ENCODE measurements around the gene OSBPL2. TPM values are rescaled to one million over a fixed set of nuclear protein-coding genes. Genes with fewer than 3 reads are reported as not detected.
A peak's percentile ranks its signal among the peaks of the same experiment; 100 is the strongest.

Gene OSBPL2
- total and polyA plus RNA-seq, 5 donors, result 20.0 to 61.6 (median 44.4) TPM

DNA sequence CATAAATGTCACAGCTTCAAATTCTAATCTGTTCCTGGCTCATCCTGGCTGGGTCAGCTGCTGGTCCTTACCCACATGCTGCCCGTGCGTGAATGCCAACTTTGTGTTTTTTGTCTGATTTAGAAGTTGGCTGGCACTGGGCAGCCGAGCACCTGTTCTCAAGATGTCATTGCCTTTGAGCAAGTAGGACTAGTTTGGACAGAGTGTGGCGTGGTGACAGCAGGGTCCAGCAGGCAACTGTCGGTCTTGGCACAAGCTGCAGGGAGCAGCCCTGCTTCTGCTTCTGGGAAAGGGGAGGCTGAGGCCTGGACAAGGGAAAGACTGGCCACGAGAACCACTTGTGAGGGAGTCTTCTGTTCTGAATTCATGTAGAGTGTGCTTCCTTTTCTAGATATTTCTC is 38.1 kb downstream of the OSBPL2 start:
- DNase-seq, result peak in 1 of 3 donors; percentile 42

GRCh38 chr20:62277253-62277652 is 38.9 kb downstream of the OSBPL2 start:
- Histone ChIP-seq H3K4me1 (ENCODE audit: control insufficient read depth, insufficient read depth, low read length) (no peaks in the 10 kb centered on the region), H3K27me3 (ENCODE audit: control insufficient read depth, insufficient read depth) (no peaks in the 10 kb centered on the region), H3K27ac (ENCODE audit: low read length) (no peak overlapping the region), H3K4me3 (ENCODE audit: low read length) (no peak overlapping the region), H3K9me3 (ENCODE audit: control insufficient read depth, low read length) (no peaks in the 10 kb centered on the region)
- ATAC-seq, result peak in 1 of 2 donors; percentile 28
- intact Hi-C loops (cut with DNase I), result no loop called here
- DNase-seq, result peak in 1 of 3 donors; percentile 59
- 61% methylated on average over 13 of the region's 13 CpGs for WGBS

More for the DNA sequence above, 38.1 kb downstream of the OSBPL2 start:
- 60% methylated on average over 6 of the region's 6 CpGs for WGBS
- no peaks in the 10 kb centered on the region for H3K9me3 ChIP-seq (ENCODE audit: control insufficient read depth, low read length)
- peak overlapping the region; percentile 3 for H3K27ac ChIP-seq (ENCODE audit: low read length)
- ATAC-seq, result peak; percentile 28 to 54
- intact Hi-C loops (cut with DNase I), result no loop called here
- no peaks in the 10 kb centered on the region for H3K4me1 ChIP-seq (ENCODE audit: control insufficient read depth, insufficient read depth, low read length)
- no peak overlapping the region for H3K4me3 ChIP-seq (ENCODE audit: low read length)
- H3K27me3 ChIP-seq (ENCODE audit: control insufficient read depth, insufficient read depth), result no peaks in the 10 kb centered on the region

DNA sequence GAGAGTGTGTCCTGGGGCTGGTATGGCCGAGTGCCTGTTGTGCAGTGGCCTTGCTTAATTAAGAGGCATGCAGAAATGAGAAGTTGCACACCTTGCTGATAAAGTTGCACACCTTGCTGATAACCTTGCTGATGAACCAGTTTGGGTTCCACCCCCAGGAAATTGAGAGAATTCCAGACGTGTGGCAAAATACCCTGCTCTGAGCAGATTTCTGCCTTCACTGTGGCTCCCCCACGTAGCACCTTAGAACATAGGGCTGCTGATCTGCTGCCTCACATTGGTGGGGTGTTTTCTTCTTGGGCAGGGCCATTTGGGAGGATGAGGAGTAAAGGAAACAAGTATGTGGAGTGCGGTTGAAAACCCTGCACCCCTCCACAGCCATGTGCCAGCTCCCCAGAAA is 42.0 kb downstream of the OSBPL2 start:
- ATAC-seq (no peak), DNase-seq (peak in 1 of 3 donors; percentile 10)
- Histone ChIP-seq H3K9me3 (ENCODE audit: control insufficient read depth, low read length) (no peaks in the 10 kb centered on the region), H3K4me3 (ENCODE audit: low read length) (no peak overlapping the region), H3K27me3 (ENCODE audit: control insufficient read depth, insufficient read depth) (no peaks in the 10 kb centered on the region), H3K4me1 (ENCODE audit: control insufficient read depth, insufficient read depth, low read length) (peaks cover 2% of the 10 kb centered on the region), H3K27ac (ENCODE audit: low read length) (no peak overlapping the region)
- 82% methylated on average over 4 of the region's 4 CpGs for WGBS
- intact Hi-C loops (cut with DNase I), result loop anchor here in 1 of 4 donors (10.0 kb wide), 1 partner anchor 96 kb away; the partner anchor contains the start of gene MTG2

DNA sequence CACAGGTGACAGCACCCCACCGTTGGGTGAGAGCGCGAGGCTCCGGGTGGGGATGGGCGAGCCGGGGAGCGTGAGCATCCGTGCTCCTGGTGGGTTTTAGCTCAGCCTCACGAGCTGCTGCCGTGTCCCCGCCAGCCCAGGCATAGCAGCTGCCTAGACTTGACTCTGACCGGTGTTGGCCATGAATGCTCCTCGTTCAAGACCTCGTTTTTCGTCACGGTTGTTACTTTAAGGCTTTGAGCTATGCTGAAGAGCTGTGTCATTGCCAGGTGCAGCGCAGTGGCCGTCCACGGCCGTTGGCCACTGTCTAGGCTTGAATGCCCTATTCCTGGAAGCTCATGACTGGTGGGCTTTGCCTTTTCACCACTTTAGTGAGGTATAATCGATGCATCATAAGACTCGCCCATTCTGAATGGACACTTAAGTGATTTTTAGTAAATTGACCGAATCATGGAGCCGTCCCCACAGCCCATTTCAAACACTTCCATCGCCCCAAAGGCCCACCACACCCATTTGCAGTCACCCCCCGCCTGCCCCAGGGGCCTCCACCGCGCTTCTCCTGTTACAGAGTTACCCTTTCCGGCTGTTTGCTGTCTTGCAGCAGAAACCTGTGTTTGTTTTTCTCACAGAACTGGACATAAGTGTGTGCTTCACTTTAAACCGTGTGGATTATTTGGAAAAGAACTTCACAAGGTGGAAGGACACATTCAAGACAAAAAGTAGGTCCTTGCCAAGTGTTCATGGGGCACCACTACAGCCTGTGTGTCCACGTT is 43.0 kb downstream of the OSBPL2 start:
- intact Hi-C loops (cut with DNase I), result loop anchor here in 1 of 4 donors (10.0 kb wide), 1 partner anchor 97 kb away; the partner anchor contains the start of gene MTG2
- Histone ChIP-seq H3K4me1 (ENCODE audit: control insufficient read depth, insufficient read depth, low read length) (peaks cover 6% of the 10 kb centered on the region), H3K9me3 (ENCODE audit: control insufficient read depth, low read length) (no peaks in the 10 kb centered on the region), H3K27ac (ENCODE audit: low read length) (no peak overlapping the region), H3K4me3 (ENCODE audit: low read length) (no peak overlapping the region), H3K27me3 (ENCODE audit: control insufficient read depth, insufficient read depth) (no peaks in the 10 kb centered on the region)
- WGBS, result 95% methylated on average over 31 of the region's 31 CpGs
- DNase-seq (peak in 1 of 3 donors; percentile 40), ATAC-seq (no peak)

- H3K27me3 ChIP-seq (ENCODE audit: control insufficient read depth, insufficient read depth), result no peaks in the 10 kb centered on the region
- no peak for ATAC-seq
- H3K27ac ChIP-seq (ENCODE audit: low read length), result no peak overlapping the region
- intact Hi-C loops (cut with DNase I), result loop anchor here in 1 of 4 donors (10.0 kb wide), 1 partner anchor 97 kb away; the partner anchor contains the start of gene MTG2
- H3K4me1 ChIP-seq (ENCODE audit: control insufficient read depth, insufficient read depth, low read length), result peaks cover 7% of the 10 kb centered on the region
- H3K9me3 ChIP-seq (ENCODE audit: control insufficient read depth, low read length), result no peaks in the 10 kb centered on the region
- H3K4me3 ChIP-seq (ENCODE audit: low read length), result no peak overlapping the region
- WGBS, result 89% methylated on average over 7 of the region's 7 CpGs
- no peak for DNase-seq
Measured at GRCh38 chr20:62282103-62282502, 43.8 kb downstream of the OSBPL2 start.

- intact Hi-C loops (cut with DNase I), result loop anchor here in 1 of 4 donors (10.0 kb wide), 1 partner anchor 98 kb away; the partner anchor contains the start of gene MTG2
- H3K27me3 ChIP-seq (ENCODE audit: control insufficient read depth, insufficient read depth), result no peaks in the 10 kb centered on the region
- DNase-seq (peak; percentile 66 to 86 (median 75)), ATAC-seq (peak; percentile 43 to 64)
- WGBS, result 57% methylated on average over 16 of the region's 16 CpGs
- H3K9me3 ChIP-seq (ENCODE audit: control insufficient read depth, low read length), result no peaks in the 10 kb centered on the region
- peaks cover 7% of the 10 kb centered on the region for H3K4me1 ChIP-seq (ENCODE audit: control insufficient read depth, insufficient read depth, low read length)
- H3K4me3 ChIP-seq (ENCODE audit: low read length), result no peak overlapping the region
- H3K27ac ChIP-seq (ENCODE audit: low read length), result peak overlapping the region; percentile 77
Measured at GRCh38 chr20:62282877-62283503, 44.7 kb downstream of the OSBPL2 start.

DNA sequence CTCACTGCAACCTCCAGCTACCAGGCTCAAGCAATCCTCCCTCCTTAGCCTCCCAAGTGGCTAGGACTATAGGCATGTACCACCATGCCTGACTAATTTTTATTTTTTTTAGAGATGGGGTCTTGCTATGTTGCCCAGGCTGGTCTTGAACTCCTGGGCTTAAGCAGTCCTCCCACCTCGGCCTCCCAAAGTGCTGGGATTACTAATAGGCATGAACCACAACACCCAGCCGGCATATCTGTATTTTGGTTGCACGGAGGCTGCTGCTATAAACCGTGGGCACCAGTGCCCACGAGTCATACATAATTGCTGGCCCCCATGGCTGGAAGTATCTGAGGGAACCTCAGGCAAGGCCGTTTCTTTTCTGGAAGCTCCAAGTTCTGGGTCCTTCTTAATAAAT is 46.1 kb downstream of the OSBPL2 start:
- peak in 1 of 3 donors; percentile 30 for DNase-seq
- ATAC-seq, result no peak
- 91% methylated on average over 6 of the region's 6 CpGs for WGBS
- Histone ChIP-seq H3K4me3 (ENCODE audit: low read length) (no peak overlapping the region), H3K4me1 (ENCODE audit: control insufficient read depth, insufficient read depth, low read length) (peaks cover 7% of the 10 kb centered on the region), H3K27ac (ENCODE audit: low read length) (no peak overlapping the region), H3K9me3 (ENCODE audit: control insufficient read depth, low read length) (no peaks in the 10 kb centered on the region), H3K27me3 (ENCODE audit: control insufficient read depth, insufficient read depth) (no peaks in the 10 kb centered on the region)
- intact Hi-C loops (cut with DNase I), result loop anchor here in 1 of 4 donors (10.0 kb wide), 1 partner anchor 100 kb away; the partner anchor contains the start of gene MTG2

DNA sequence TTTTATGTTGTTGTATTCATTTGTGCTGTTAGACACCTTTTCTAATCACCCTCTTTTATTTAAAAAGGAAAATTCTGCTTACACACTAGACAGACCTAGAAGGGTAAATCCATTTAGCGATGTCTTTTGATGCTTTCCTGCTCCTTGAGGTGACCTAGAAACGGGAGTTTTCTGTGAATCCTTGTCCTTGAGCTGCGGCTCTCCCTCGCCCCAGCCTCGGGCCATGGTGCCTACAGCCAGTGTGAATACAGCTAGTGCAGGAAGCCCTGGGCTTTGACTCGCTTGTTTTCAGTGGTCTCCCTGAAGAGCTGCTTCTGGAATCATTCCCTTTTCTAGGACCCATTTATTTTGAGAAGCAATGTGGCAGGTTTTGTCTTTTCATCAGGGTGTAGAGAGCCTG is 46.8 kb downstream of the OSBPL2 start:
- intact Hi-C loops (cut with DNase I), result loop anchor here in 1 of 4 donors (10.0 kb wide), 1 partner anchor 100 kb away; the partner anchor contains the start of gene MTG2
- WGBS, result 75% methylated on average over 6 of the region's 6 CpGs
- ATAC-seq, result no peak

GRCh38 chr20:62285722-62286121 is 47.4 kb downstream of the OSBPL2 start:
- 46% methylated on average over 23 of the region's 23 CpGs for WGBS
- Histone ChIP-seq H3K27me3 (ENCODE audit: control insufficient read depth, insufficient read depth) (no peaks in the 10 kb centered on the region), H3K27ac (ENCODE audit: low read length) (peak overlapping the region; percentile 88), H3K4me1 (ENCODE audit: control insufficient read depth, insufficient read depth, low read length) (peaks cover 7% of the 10 kb centered on the region), H3K9me3 (ENCODE audit: control insufficient read depth, low read length) (no peaks in the 10 kb centered on the region), H3K4me3 (ENCODE audit: low read length) (no peak overlapping the region)
- intact Hi-C loops (cut with DNase I), result loop anchor here in 1 of 4 donors (10.0 kb wide), 1 partner anchor 101 kb away; the partner anchor contains the start of gene MTG2
- peak in 2 of 3 donors; percentile 81 to 83 for DNase-seq
- peak in 1 of 2 donors; percentile 82 for ATAC-seq

More for the DNA sequence above, 46.8 kb downstream of the OSBPL2 start:
- DNase-seq, result peak in 1 of 3 donors; percentile 14
- Histone ChIP-seq H3K27ac (ENCODE audit: low read length) (peak overlapping the region; percentile 5), H3K4me3 (ENCODE audit: low read length) (no peak overlapping the region), H3K9me3 (ENCODE audit: control insufficient read depth, low read length) (no peaks in the 10 kb centered on the region), H3K27me3 (ENCODE audit: control insufficient read depth, insufficient read depth) (no peaks in the 10 kb centered on the region), H3K4me1 (ENCODE audit: control insufficient read depth, insufficient read depth, low read length) (peaks cover 7% of the 10 kb centered on the region)

DNA sequence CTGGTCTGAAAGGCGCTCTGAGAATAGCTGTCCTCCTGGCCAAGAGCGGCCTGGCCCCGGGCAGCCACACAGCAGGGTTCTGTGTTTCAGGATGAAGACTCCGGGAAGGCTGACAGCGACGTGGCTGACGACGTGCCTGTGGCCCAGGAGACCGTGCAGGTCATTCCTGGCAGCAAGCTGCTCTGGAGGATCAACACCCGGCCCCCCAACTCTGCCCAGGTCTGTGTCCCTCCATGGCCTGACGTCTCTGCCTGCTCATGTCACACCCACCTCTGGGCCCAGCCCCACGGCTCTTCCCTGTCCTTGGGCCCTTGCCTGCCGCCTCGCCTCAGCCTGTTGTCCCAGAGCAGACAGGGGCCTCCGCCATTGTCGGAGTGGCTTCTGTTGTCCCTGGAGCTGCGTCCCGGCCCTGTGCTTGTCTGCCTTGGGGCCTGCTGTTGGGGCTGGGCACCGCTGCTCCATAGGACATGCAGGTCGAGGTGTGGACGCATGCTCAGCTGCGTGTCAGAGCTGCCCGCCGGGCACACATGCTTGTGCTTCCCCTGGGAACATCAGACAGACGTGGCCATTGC is 48.3 kb downstream of the OSBPL2 start:
- Histone ChIP-seq H3K27ac (ENCODE audit: low read length) (peak overlapping the region; percentile 88), H3K27me3 (ENCODE audit: control insufficient read depth, insufficient read depth) (no peaks in the 10 kb centered on the region), H3K4me1 (ENCODE audit: control insufficient read depth, insufficient read depth, low read length) (peaks cover 7% of the 10 kb centered on the region), H3K9me3 (ENCODE audit: control insufficient read depth, low read length) (no peaks in the 10 kb centered on the region), H3K4me3 (ENCODE audit: low read length) (no peak overlapping the region)
- intact Hi-C loops (cut with DNase I), result loop anchor here in 1 of 4 donors (10.0 kb wide), 1 partner anchor 102 kb away; the partner anchor contains the start of gene MTG2
- ATAC-seq (peak; percentile 53 to 79), DNase-seq (peak in 2 of 3 donors; percentile 76 to 81)
- WGBS, result 59% methylated on average over 25 of the region's 25 CpGs

All from right cardiac atrium (tissue), 5 donors.